ENCODE results near the gene NPIPB2. TPM values are rescaled to one million over a fixed set of nuclear protein-coding genes. Genes with fewer than 3 reads are reported as not detected.
"Not testable (repeated sequence)": the region's sequence is repeated elsewhere in the genome, so short reads cannot be mapped to it uniquely, and the experiment has no call there.

The NPIPB2 gene
- total and polyA plus RNA-seq, 10 of the 15 experiments (the other 5 are each of a cell fraction or from before 2014, with no cell fraction given): 1.9 to 29.3 (median 10.8) TPM

DNA sequence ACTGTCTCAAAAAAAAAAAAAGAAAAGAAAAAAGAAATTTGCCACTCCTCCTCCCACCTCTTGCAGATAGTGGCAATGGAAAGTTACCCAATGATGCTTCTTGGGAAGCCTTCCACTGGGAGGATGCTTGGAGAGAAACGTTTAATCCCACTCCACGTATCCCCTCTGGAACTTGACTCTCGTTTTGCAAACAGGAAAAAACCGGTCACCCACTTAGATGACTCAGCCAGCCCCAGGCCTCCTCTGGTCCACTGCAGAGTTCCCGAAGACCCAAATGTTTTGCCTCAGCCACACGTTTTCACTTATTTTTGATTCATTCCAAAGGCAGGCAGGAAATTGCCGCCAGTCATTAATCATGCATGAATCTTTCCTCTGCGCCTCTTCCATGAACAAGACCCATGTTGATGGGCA, 13.9 kb upstream of the NPIPB2 start (continued):
- TF ChIP-seq, protein P1, sequence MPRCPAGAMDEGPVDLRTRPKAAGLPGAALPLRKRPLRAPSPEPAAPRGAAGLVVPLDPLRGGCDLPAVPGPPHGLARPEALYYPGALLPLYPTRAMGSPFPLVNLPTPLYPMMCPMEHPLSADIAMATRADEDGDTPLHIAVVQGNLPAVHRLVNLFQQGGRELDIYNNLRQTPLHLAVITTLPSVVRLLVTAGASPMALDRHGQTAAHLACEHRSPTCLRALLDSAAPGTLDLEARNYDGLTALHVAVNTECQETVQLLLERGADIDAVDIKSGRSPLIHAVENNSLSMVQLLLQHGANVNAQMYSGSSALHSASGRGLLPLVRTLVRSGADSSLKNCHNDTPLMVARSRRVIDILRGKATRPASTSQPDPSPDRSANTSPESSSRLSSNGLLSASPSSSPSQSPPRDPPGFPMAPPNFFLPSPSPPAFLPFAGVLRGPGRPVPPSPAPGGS (IDR thresholded peaks at IDR 0.05; ENCODE audit: borderline replicate concordance, insufficient read depth, low read depth, low read length, poor library complexity, severe bottlenecking): no peak
- TF ChIP-seq, protein P2, sequence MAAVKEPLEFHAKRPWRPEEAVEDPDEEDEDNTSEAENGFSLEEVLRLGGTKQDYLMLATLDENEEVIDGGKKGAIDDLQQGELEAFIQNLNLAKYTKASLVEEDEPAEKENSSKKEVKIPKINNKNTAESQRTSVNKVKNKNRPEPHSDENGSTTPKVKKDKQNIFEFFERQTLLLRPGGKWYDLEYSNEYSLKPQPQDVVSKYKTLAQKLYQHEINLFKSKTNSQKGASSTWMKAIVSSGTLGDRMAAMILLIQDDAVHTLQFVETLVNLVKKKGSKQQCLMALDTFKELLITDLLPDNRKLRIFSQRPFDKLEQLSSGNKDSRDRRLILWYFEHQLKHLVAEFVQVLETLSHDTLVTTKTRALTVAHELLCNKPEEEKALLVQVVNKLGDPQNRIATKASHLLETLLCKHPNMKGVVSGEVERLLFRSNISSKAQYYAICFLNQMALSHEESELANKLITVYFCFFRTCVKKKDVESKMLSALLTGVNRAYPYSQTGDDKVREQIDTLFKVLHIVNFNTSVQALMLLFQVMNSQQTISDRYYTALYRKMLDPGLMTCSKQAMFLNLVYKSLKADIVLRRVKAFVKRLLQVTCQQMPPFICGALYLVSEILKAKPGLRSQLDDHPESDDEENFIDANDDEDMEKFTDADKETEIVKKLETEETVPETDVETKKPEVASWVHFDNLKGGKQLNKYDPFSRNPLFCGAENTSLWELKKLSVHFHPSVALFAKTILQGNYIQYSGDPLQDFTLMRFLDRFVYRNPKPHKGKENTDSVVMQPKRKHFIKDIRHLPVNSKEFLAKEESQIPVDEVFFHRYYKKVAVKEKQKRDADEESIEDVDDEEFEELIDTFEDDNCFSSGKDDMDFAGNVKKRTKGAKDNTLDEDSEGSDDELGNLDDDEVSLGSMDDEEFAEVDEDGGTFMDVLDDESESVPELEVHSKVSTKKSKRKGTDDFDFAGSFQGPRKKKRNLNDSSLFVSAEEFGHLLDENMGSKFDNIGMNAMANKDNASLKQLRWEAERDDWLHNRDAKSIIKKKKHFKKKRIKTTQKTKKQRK (IDR thresholded peaks at IDR 0.05; ENCODE audit: low read depth, low read length): no peak
- no peak for TF ChIP-seq FOXK2 (IDR thresholded peaks at IDR 0.05)
- TF ChIP-seq TARDBP (IDR thresholded peaks at IDR 0.05; ENCODE audit: borderline replicate concordance): no peak
- TF ChIP-seq RCOR1 (conservative IDR thresholded peaks at IDR 0.05; ENCODE audit: low read depth, low read length): no peak
- TF ChIP-seq ZNF217 (IDR thresholded peaks at IDR 0.05): no peak

GRCh38 chr16:11953576-11953975, 11.7 kb upstream of the NPIPB2 start:
- ATAC-seq; FAIRE-seq; H3K27ac ChIP-seq (ENCODE audit: control insufficient read depth, insufficient read depth); H2AFZ ChIP-seq (ENCODE audit: control insufficient read depth, low read depth, low read length); H4K20me1 ChIP-seq (ENCODE audit: control insufficient read depth, insufficient read depth); H3K9me3 ChIP-seq (replicated peaks; ENCODE audit: control insufficient read depth, insufficient read depth, low read length); BruUV-seq (replicated peaks); H3K4me1 ChIP-seq (ENCODE audit: control insufficient read depth, insufficient read depth, low read length); H3K79me2 ChIP-seq (ENCODE audit: control insufficient read depth, insufficient read depth, low read length); intact Hi-C loops (cut with micrococcal nuclease; ENCODE audit: unreplicated experiment); H3K4me3 ChIP-seq; H3K36me3 ChIP-seq (ENCODE audit: control insufficient read depth in 2 of 2, insufficient read depth in 2 of 2, low read length in 1 of 2); H3K27me3 ChIP-seq (replicated peaks in 1 of 2; ENCODE audit: control insufficient read depth in 2 of 2, insufficient read depth in 2 of 2, low read length in 1 of 2); CTCF ChIA-PET; DNase-seq (ENCODE audit: low read depth, low spot score); in situ Hi-C loops (cut with MboI); H3K4me2 ChIP-seq (ENCODE audit: control insufficient read depth, insufficient read depth); H3K9ac ChIP-seq (ENCODE audit: control insufficient read depth, insufficient read depth, low read length): not testable (repeated sequence)
- POLR2A ChIA-PET: interaction anchor here (0.7 kb wide), 1 partner anchor 567 kb away, joined by 3 read pairs; no protein-coding TSS in a partner anchor
- whole genome bisulfite sequencing (ENCODE audit: insufficient coverage, insufficient replicate concordance, low lambda C conversion rate, missing lambda C conversion rate): 82% methylated on average over 7 of the region's 8 CpGs
- RAD21 ChIA-PET (ENCODE audit: unreplicated experiment): interaction anchor here (2.0 kb wide), 1 partner anchor 114 kb away, joined by 6 read pairs; no protein-coding TSS in a partner anchor
- SMC1A ChIA-PET (ENCODE audit: uncharacterized antibody, unreplicated experiment): interaction anchor here (0.6 to 1.3 kb wide), 3 partner anchors 24 to 114 kb away, joined by 3 to 4 read pairs (median 3); no protein-coding TSS in a partner anchor

All from GM12878 (cell line).